HCT116 (cell line): ENCODE data around the gene FBN3.

Experiments used
- CBX3 ChIP-seq: IDR thresholded peaks from 2 replicates; pipeline ENCODE4 v1.6.1; 2012; ENCODE audit warnings: low read depth
- CTCF ChIP-seq, 3 experiments: fragments of 200-600 bp in 1 of 3; sonication (generic) in 1 of 3; IDR thresholded peaks in 2 of 3; conservative IDR thresholded peaks in 1 of 3; 2 replicates each; pipeline ENCODE4 v1.5.1; 2012 to 2017; ENCODE audit warnings: low read depth in 2 of 3, low read length in 2 of 3, antibody characterized with exemption in 1 of 3, borderline replicate concordance in 1 of 3, control low read depth in 1 of 3, mild to moderate bottlenecking in 1 of 3, mixed read lengths in 1 of 3, mixed run types in 1 of 3, moderate library complexity in 1 of 3; ENCODE audit not compliant: insufficient read depth in 1 of 3
- FOSL1 ChIP-seq: IDR thresholded peaks from 2 replicates; pipeline ENCODE4 v1.6.1; 2012; ENCODE audit warnings: low read depth
- POLR2A ChIP-seq: IDR thresholded peaks from 2 replicates; pipeline ENCODE4 v1.7.0; 2011; ENCODE audit warnings: borderline replicate concordance; ENCODE audit not compliant: insufficient read depth, insufficient read length; ENCODE audit errors: extremely low read depth
- POLR2AphosphoS5 ChIP-seq: IDR thresholded peaks from 2 replicates; pipeline ENCODE4 v1.6.1; 2011; ENCODE audit warnings: mild to moderate bottlenecking, low read depth, low read length, moderate library complexity

GRCh38 chr19:8108560-8109445, 40.6 kb downstream of the FBN3 start:
- no peak for TF ChIP-seq CTCF (IDR thresholded peaks at IDR 0.05 in 2 of 3, conservative IDR thresholded peaks at IDR 0.05 in 1 of 3; ENCODE audit: borderline replicate concordance in 1 of 3, insufficient read depth in 1 of 3, low read depth in 2 of 3, low read length in 2 of 3)
- no peak for TF ChIP-seq FOSL1
- TF ChIP-seq CBX3 = no peak
- TF ChIP-seq POLR2A = no peak
- TF ChIP-seq POLR2AphosphoS5 = no peak
